OCI-LY7 (cell line): ENCODE data around the gene ADAMTSL2. TPM values are rescaled to one million over a fixed set of nuclear protein-coding genes. Genes with fewer than 3 reads are reported as not detected.

ENCODE experiments used
- BruUV-seq: library from RNA; stranded (reverse); fragments of 400-500 nt; replicated peaks from 2 replicates; lab custom pipeline; 2021; lab: Mats Ljungman, UMichigan
- CTCF ChIA-PET: fragments of 300-600 bp; sonication (Branson Sonifier 250); formaldehyde crosslinking; loops from one replicate; lab custom pipeline; 2022; ENCODE audit warnings: antibody characterized with exemption; ENCODE audit not compliant: unreplicated experiment; lab: Charles Lee
- POLR2A ChIA-PET: fragments of 300-600 bp; sonication (Branson Sonifier 250); formaldehyde crosslinking; loops from one replicate; lab custom pipeline; 2022; ENCODE audit warnings: antibody characterized with exemption; lab: Charles Lee
- DNase-seq: peaks from one replicate; pipeline ENCODE4 v3.0.0-alpha.2; 2015; ENCODE audit warnings: low spot score
- H2AFZ ChIP-seq: fragments of 200-600 bp; sonication (generic), shearing (Covaris generic); 2 replicates; pipeline ENCODE4 v1.6.1; 2014; ENCODE audit warnings: mild to moderate bottlenecking, antibody characterized with exemption, low read length, moderate library complexity
- H3K27ac ChIP-seq: fragments of 200-600 bp; sonication (generic); 2 replicates; pipeline ENCODE4 v1.5.1; 2014; ENCODE audit warnings: mixed run types, low read depth, mild to moderate bottlenecking, moderate library complexity, low read length, inconsistent platforms; ENCODE audit not compliant: poor library complexity, severe bottlenecking
- H3K36me3 ChIP-seq: fragments of 200-600 bp; sonication (generic); 2 replicates; pipeline ENCODE4 v1.6.1; 2014; ENCODE audit warnings: mild to moderate bottlenecking, antibody characterized with exemption, low read length, moderate library complexity, mixed read lengths; ENCODE audit not compliant: insufficient read depth
- H3K4me1 ChIP-seq: fragments of 200-600 bp; sonication (generic); 2 replicates; pipeline ENCODE4 v1.5.1; 2014; ENCODE audit warnings: mild to moderate bottlenecking, low read length; ENCODE audit not compliant: insufficient read depth, poor library complexity, severe bottlenecking
- H3K4me2 ChIP-seq: fragments of 200-600 bp; sonication (generic); 2 replicates; pipeline ENCODE4 v1.6.1; 2014; ENCODE audit warnings: mild to moderate bottlenecking, low read length
- H3K4me3 ChIP-seq: fragments of 200-600 bp; sonication (generic); 2 replicates; pipeline ENCODE4 v1.5.1; 2014; ENCODE audit warnings: mild to moderate bottlenecking, low read depth, low read length; ENCODE audit not compliant: poor library complexity, severe bottlenecking
- H3K79me2 ChIP-seq: fragments of 200-600 bp; sonication (generic); 2 replicates; pipeline ENCODE4 v1.6.1; 2016; ENCODE audit warnings: low read depth, mild to moderate bottlenecking, low read length, moderate library complexity, mixed read lengths; ENCODE audit not compliant: insufficient read depth
- H3K9me2 ChIP-seq: fragments of 200-600 bp; sonication (generic); 2 replicates; pipeline ENCODE4 v1.6.1; 2016; ENCODE audit warnings: mild to moderate bottlenecking, low read length, mixed read lengths; ENCODE audit not compliant: insufficient read depth
- H3K9me3 ChIP-seq: fragments of 200-600 bp; sonication (generic); 2 replicates; pipeline ENCODE4 v1.6.1; 2014; ENCODE audit warnings: mild to moderate bottlenecking, mixed run types, low read length, mixed read lengths
- H4K20me1 ChIP-seq: fragments of 200-600 bp; sonication (generic); 2 replicates; pipeline ENCODE4 v1.6.1; 2014; ENCODE audit warnings: mild to moderate bottlenecking, antibody characterized with exemption, low read length, moderate library complexity, mixed read lengths; ENCODE audit not compliant: insufficient read depth
- CTCF ChIP-seq: fragments of 200-600 bp; sonication (generic); conservative IDR thresholded peaks from 2 replicates; pipeline ENCODE4 v1.5.1; 2014; ENCODE audit warnings: mild to moderate bottlenecking, antibody characterized with exemption, low read length, moderate library complexity, mixed read lengths
- EZH2phosphoT487 ChIP-seq: fragments of 200-600 bp; sonication (generic); IDR thresholded peaks from 2 replicates; pipeline ENCODE4 v1.6.1; 2018; ENCODE audit warnings: low read depth, borderline replicate concordance, mild to moderate bottlenecking, mixed run types, antibody characterized with exemption, low read length, moderate library complexity, mixed read lengths
- intact Hi-C: fragments of 100-400 bp; cut with micrococcal nuclease; formaldehyde crosslinking; loops from one replicate; pipeline ENCODE4 v1.10.0; 2022; ENCODE audit not compliant: unreplicated experiment
- total RNA-seq, 2 experiments: library from RNA; depleted of rRNA in 1 of 2; stranded (reverse); fragments of >200 nt in 1 of 2; shearing (Covaris generic) in 1 of 2; gene quantifications; 2 replicates each; pipeline ENCODE4 v1.2.3, GENCODE V29; 2014 to 2022

ADAMTSL2 gene
- total RNA-seq, 2 experiments from 2014 or later, result 0.88 TPM; not detected in 1

GRCh38 chr9:133539991-133540697 lies 5.6 kb downstream of the ADAMTSL2 start:
- BruUV-seq, result no TSS peak
- ChIA-PET CTCF (no interaction called here), POLR2A (no interaction called here)
- Histone ChIP-seq H4K20me1 (no peaks in the 10 kb centered on the region), H3K27ac (no peak overlapping the region), H3K4me2 (peak overlapping the region; percentile 52), H3K79me2 (no peaks in the 10 kb centered on the region), H3K4me1 (peaks cover 13% of the 10 kb centered on the region), H3K9me2 (no peaks in the 10 kb centered on the region), H3K36me3 (no peaks in the 10 kb centered on the region), H3K9me3 (no peaks in the 10 kb centered on the region), H3K4me3 (peak overlapping the region; percentile 14), H2AFZ (peak overlapping the region; percentile 83)
- TF ChIP-seq EZH2phosphoT487, result no peak
- TF ChIP-seq CTCF, result no peak
- intact Hi-C loops, result no loop called here
- peak; percentile 28 for DNase-seq

- ChIA-PET CTCF (no interaction called here), POLR2A (no interaction called here)
- no peaks in the 10 kb centered on the region for H4K20me1 ChIP-seq
- no peaks in the 10 kb centered on the region for H3K79me2 ChIP-seq
- no TSS peak for BruUV-seq
- H3K4me2 ChIP-seq, result peak overlapping the region; percentile 52
- H3K36me3 ChIP-seq, result no peaks in the 10 kb centered on the region
- TF ChIP-seq EZH2phosphoT487, result no peak
- TF ChIP-seq CTCF, result peak; percentile 76
- peak overlapping the region; percentile 83 for H2AFZ ChIP-seq
- H3K9me3 ChIP-seq, result no peaks in the 10 kb centered on the region
- peak; percentile 24 for DNase-seq
- H3K9me2 ChIP-seq, result no peaks in the 10 kb centered on the region
- intact Hi-C loops, result no loop called here
- peak overlapping the region; percentile 14 for H3K4me3 ChIP-seq
- no peak overlapping the region for H3K27ac ChIP-seq
- H3K4me1 ChIP-seq, result peaks cover 13% of the 10 kb centered on the region
Measured at GRCh38 chr9:133540698-133541025, 6.2 kb downstream of the ADAMTSL2 start.

- Histone ChIP-seq H3K4me3 (no peak overlapping the region), H3K36me3 (no peaks in the 10 kb centered on the region), H3K4me1 (peaks cover 13% of the 10 kb centered on the region), H3K27ac (no peak overlapping the region), H3K9me2 (no peaks in the 10 kb centered on the region), H2AFZ (no peak overlapping the region), H4K20me1 (no peaks in the 10 kb centered on the region), H3K79me2 (no peaks in the 10 kb centered on the region), H3K4me2 (no peak overlapping the region), H3K9me3 (no peaks in the 10 kb centered on the region)
- intact Hi-C loops, result no loop called here
- TF ChIP-seq CTCF (no peak), EZH2phosphoT487 (no peak)
- CTCF ChIA-PET, result no interaction called here
- no peak for DNase-seq
- no TSS peak for BruUV-seq
- POLR2A ChIA-PET, result no interaction called here
Measured at GRCh38 chr9:133542002-133542401, 7.5 kb downstream of the ADAMTSL2 start.
